ENCODE measurements around the gene CSNK1A1L.

DNA sequence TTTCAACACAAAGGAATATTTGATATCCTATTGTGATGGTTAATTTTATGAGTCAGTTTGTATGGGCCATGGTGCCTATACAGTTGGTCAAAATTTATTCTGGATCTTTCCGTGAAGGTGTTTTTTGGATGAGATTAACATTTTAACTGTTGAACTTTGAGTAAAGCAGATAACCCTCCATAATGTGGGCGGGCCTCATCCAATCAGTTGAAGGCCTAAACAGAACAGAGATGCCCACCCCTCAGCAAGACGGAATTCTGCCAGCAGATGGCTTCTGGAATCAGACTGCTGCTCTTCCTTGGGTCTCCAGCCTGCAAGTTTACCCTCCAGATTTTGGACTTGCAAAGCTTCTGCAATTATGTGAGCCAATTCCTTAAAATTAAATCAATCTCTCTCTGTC lies 16.0 kb downstream of the CSNK1A1L start:
- no peak for TF ChIP-seq CTCF (IDR thresholded peaks at IDR 0.05)
- TF ChIP-seq POLR2A (IDR thresholded peaks at IDR 0.05), result no peak

Measured in heart left ventricle (tissue), 13 donors.